Mesenchymal stem cell (in vitro differentiated cells and primary cell): ENCODE data around the gene MRPS7.
"Not testable (repeated sequence)": the region's sequence is repeated elsewhere in the genome, so short reads cannot be mapped to it uniquely, and the experiment has no call there.

Source experiments
- DNase-seq: peaks from one replicate; pipeline ENCODE4 v3.0.0-alpha.2; 2013
- H2AFZ ChIP-seq: one replicate; pipeline ENCODE4 v1.6.1; 2013; ENCODE audit warnings: low read depth, mild to moderate bottlenecking, control low read depth, inconsistent platforms, low read length, moderate library complexity
- H2AK5ac ChIP-seq: 2 replicates; pipeline ENCODE4 v1.6.1; 2013; ENCODE audit warnings: low read length, moderate library complexity, mild to moderate bottlenecking, inconsistent platforms; ENCODE audit not compliant: severe bottlenecking
- H2BK120ac ChIP-seq: one replicate; pipeline ENCODE4 v1.6.1; 2013; ENCODE audit warnings: low read depth, mild to moderate bottlenecking, inconsistent platforms, low read length, moderate library complexity
- H2BK12ac ChIP-seq, 2 experiments: one replicate each; pipeline ENCODE4 v1.6.1; 2013; ENCODE audit warnings: inconsistent platforms in 2 of 2, low read length in 2 of 2, mild to moderate bottlenecking in 2 of 2, moderate library complexity in 2 of 2, control low read depth in 1 of 2
- H2BK15ac ChIP-seq: one replicate; pipeline ENCODE4 v1.6.1; 2013; ENCODE audit warnings: mild to moderate bottlenecking, low read depth, inconsistent platforms; ENCODE audit not compliant: poor library complexity, severe bottlenecking
- H2BK5ac ChIP-seq: 2 replicates; pipeline ENCODE4 v1.6.1; 2013; ENCODE audit warnings: low read depth, mild to moderate bottlenecking, low read length, control low read depth, inconsistent platforms; ENCODE audit not compliant: poor library complexity, severe bottlenecking
- H3K14ac ChIP-seq, 2 experiments: one replicate each; pipeline ENCODE4 v1.6.1; 2013; ENCODE audit warnings: inconsistent platforms in 2 of 2, low read length in 2 of 2, control low read depth in 1 of 2, mild to moderate bottlenecking in 1 of 2, moderate library complexity in 1 of 2
- H3K18ac ChIP-seq, 2 experiments: one replicate each; pipeline ENCODE4 v1.6.1; 2013; ENCODE audit warnings: inconsistent platforms in 2 of 2, low read length in 2 of 2, control low read depth in 1 of 2, low read depth in 1 of 2, mild to moderate bottlenecking in 1 of 2
- H3K23ac ChIP-seq, 2 experiments: one replicate each; pipeline ENCODE4 v1.6.1; 2013; ENCODE audit warnings: inconsistent platforms in 2 of 2, low read length in 2 of 2, mild to moderate bottlenecking in 2 of 2, moderate library complexity in 2 of 2, control low read depth in 1 of 2
- H3K27ac ChIP-seq: 2 replicates; pipeline ENCODE4 v1.5.1; 2013; ENCODE audit warnings: mild to moderate bottlenecking, moderate library complexity, low read length, control low read depth, inconsistent platforms; ENCODE audit not compliant: poor library complexity, severe bottlenecking
- H3K27me3 ChIP-seq, 2 experiments: 2 replicates each; pipeline versions ENCODE4 v1.6.1 to v1.7.0; 2013; ENCODE audit warnings: low read length in 2 of 2, mild to moderate bottlenecking in 2 of 2, moderate library complexity in 2 of 2, control low read depth in 1 of 2, inconsistent platforms in 1 of 2; ENCODE audit not compliant: control insufficient read depth in 1 of 2, insufficient read depth in 1 of 2
- H3K36me3 ChIP-seq, 2 experiments: 2 replicates each; pipeline versions ENCODE4 v1.6.1 to v1.7.0; 2013; ENCODE audit warnings: low read length in 2 of 2, control low read depth in 1 of 2, inconsistent platforms in 1 of 2, low read depth in 1 of 2, mild to moderate bottlenecking in 1 of 2; ENCODE audit not compliant: insufficient read depth in 2 of 2, control insufficient read depth in 1 of 2
- H3K4ac ChIP-seq, 2 experiments: one replicate each; pipeline ENCODE4 v1.6.1; 2013; ENCODE audit warnings: inconsistent platforms in 2 of 2, low read length in 2 of 2, mild to moderate bottlenecking in 2 of 2, moderate library complexity in 2 of 2, control low read depth in 1 of 2, low read depth in 1 of 2
- H3K4me1 ChIP-seq: 2 replicates; pipeline ENCODE4 v1.6.1; 2013; ENCODE audit warnings: low read depth, low read length, control low read depth; ENCODE audit not compliant: control insufficient read depth, insufficient read depth
- H3K4me2 ChIP-seq: 2 replicates; pipeline ENCODE4 v1.6.1; 2013; ENCODE audit warnings: low read length, mild to moderate bottlenecking, inconsistent platforms; ENCODE audit not compliant: poor library complexity, severe bottlenecking
- H3K4me3 ChIP-seq, 2 experiments: 2 replicates each; pipeline versions ENCODE4 v1.5.1 to v1.7.0; 2013; ENCODE audit warnings: low read length in 2 of 2, mild to moderate bottlenecking in 2 of 2, control low read depth in 1 of 2, low read depth in 1 of 2; ENCODE audit not compliant: insufficient read depth in 1 of 2
- H3K79me1 ChIP-seq: replicated peaks from 2 replicates; pipeline ENCODE4 v1.6.1; 2013; ENCODE audit warnings: mild to moderate bottlenecking, control low read depth, low read length, inconsistent platforms; ENCODE audit not compliant: poor library complexity, severe bottlenecking
- H3K9ac ChIP-seq: 2 replicates; pipeline ENCODE4 v1.7.0; 2013; ENCODE audit warnings: mild to moderate bottlenecking, low read length, moderate library complexity
- H3K9me3 ChIP-seq: 2 replicates; pipeline ENCODE4 v1.7.0; 2013; ENCODE audit warnings: mild to moderate bottlenecking, low read length; ENCODE audit not compliant: control insufficient read depth
- H4K8ac ChIP-seq: one replicate; pipeline ENCODE4 v1.6.1; 2013; ENCODE audit warnings: inconsistent platforms, mild to moderate bottlenecking, low read length, moderate library complexity
- H4K91ac ChIP-seq: one replicate; pipeline ENCODE4 v1.6.1; 2013; ENCODE audit warnings: mild to moderate bottlenecking, low read length, inconsistent platforms
- WGBS: methylation state at CpG from one replicate; pipeline ENCODE4 v1.1.7; 2013; ENCODE audit warnings: mixed read lengths; 5-methylcytosine and 5-hydroxymethylcytosine counted together

The MRPS7 gene

DNA sequence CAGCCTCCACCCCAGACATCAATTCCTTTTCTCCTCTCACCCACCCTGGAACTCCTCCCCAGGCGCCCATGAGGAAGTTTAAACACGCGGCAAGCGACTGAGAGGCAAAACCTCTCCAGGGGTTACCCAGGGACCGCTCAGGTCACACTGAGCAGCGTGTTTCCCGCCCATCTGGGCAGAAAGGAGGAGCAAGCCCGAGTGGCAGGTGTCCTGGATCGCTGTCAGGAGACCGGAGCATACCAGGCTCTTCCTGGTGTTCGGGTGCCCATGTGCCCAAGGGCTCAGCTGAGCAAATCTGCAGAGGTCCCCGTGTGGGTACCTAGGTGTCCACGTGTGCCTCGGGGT is 27.1 kb downstream of the MRPS7 start:
- peak overlapping the region; percentile 95 for H3K4me2 ChIP-seq
- no peak overlapping the region for H2BK15ac ChIP-seq
- no peak overlapping the region for H3K14ac ChIP-seq
- H3K23ac ChIP-seq: no peak overlapping the region
- peak overlapping the region; percentile 75 for H2AFZ ChIP-seq
- no peaks in the 10 kb centered on the region for H3K9me3 ChIP-seq
- H2BK12ac ChIP-seq: no peak overlapping the region
- H2BK5ac ChIP-seq: no peak overlapping the region
- H3K79me1 ChIP-seq: peaks cover 3% of the 10 kb centered on the region
- H3K27ac ChIP-seq: no peak overlapping the region
- WGBS: under 1% methylated on average over 14 of the region's 14 CpGs
- H3K4ac ChIP-seq: no peak overlapping the region
- no peak overlapping the region for H4K91ac ChIP-seq
- H3K4me3 ChIP-seq: peak overlapping the region; percentile 79 to 99
- no peak for DNase-seq
- peaks cover 9 to 12% of the 10 kb centered on the region in 2 experiments for H3K36me3 ChIP-seq
- H2AK5ac ChIP-seq: no peak overlapping the region
- peak overlapping the region; percentile 99 for H3K9ac ChIP-seq
- peaks cover 3% of the 10 kb centered on the region for H3K4me1 ChIP-seq
- no peak overlapping the region for H2BK120ac ChIP-seq
- H3K18ac ChIP-seq: no peak overlapping the region
- no peaks in the 10 kb centered on the region for H3K27me3 ChIP-seq
- no peak overlapping the region for H4K8ac ChIP-seq

GRCh38 chr17:75289115-75289831 is 27.6 kb downstream of the MRPS7 start, which contains the start of gene SLC25A19:
TSS of gene SLC25A19 (minus strand) at chr17:75289433. CDS start at chr17:75286764, 2,669 bp downstream.
- peak within 1 kb of the TSS; percentile 95 for H3K4me2 ChIP-seq
- H3K23ac ChIP-seq: no peak within 1 kb of the TSS
- H3K27me3 ChIP-seq: no peaks in the 10 kb centered on the region
- H2BK5ac ChIP-seq: no peak within 1 kb of the TSS
- H2BK120ac ChIP-seq: peak within 1 kb of the TSS; percentile 52
- H3K4ac ChIP-seq: peak within 1 kb of the TSS; percentile 79 to 80
- H3K36me3 ChIP-seq: peaks cover 9 to 12% of the 10 kb centered on the region in 2 experiments
- H3K9ac ChIP-seq: peak within 1 kb of the TSS; percentile 99
- H2AFZ ChIP-seq: peak within 1 kb of the TSS; percentile 75
- peaks cover 3% of the 10 kb centered on the region for H3K4me1 ChIP-seq
- peak within 1 kb of the TSS; percentile 30 for H2BK15ac ChIP-seq
- H3K4me3 ChIP-seq: peak within 1 kb of the TSS; percentile 79 to 99
- no peak within 1 kb of the TSS for H2AK5ac ChIP-seq
- whole genome bisulfite sequencing: 1% methylated on average over 57 of the region's 65 CpGs
- H2BK12ac ChIP-seq: peak within 1 kb of the TSS in 1 of 2 experiments; percentile 32
- H3K79me1 ChIP-seq: peaks cover 3% of the 10 kb centered on the region
- peak within 1 kb of the TSS; percentile 85 to 88 for H3K18ac ChIP-seq
- H3K14ac ChIP-seq: peak within 1 kb of the TSS in 1 of 2 experiments; percentile 78
- peak within 1 kb of the TSS; percentile 68 for H3K27ac ChIP-seq
- peak; percentile 99 for DNase-seq
- H4K91ac ChIP-seq: peak within 1 kb of the TSS; percentile 43
- no peaks in the 10 kb centered on the region for H3K9me3 ChIP-seq
- peak within 1 kb of the TSS; percentile 97 for H4K8ac ChIP-seq

GRCh38 chr17:75289832-75290337 is 28.2 kb downstream of the MRPS7 start:
- Histone ChIP-seq H3K18ac (peak overlapping the region; percentile 85 to 88), H3K14ac (peak overlapping the region in 1 of 2 experiments; percentile 78), H3K4me1 (peaks cover 3% of the 10 kb centered on the region), H2BK5ac (no peak overlapping the region), H3K4ac (peak overlapping the region; percentile 79 to 80), H3K27me3 (no peaks in the 10 kb centered on the region), H2BK120ac (peak overlapping the region; percentile 52), H3K27ac (peak overlapping the region; percentile 68), H4K8ac (peak overlapping the region; percentile 97), H2BK15ac (peak overlapping the region; percentile 30), H3K79me1 (peaks cover 3% of the 10 kb centered on the region), H3K36me3 (peaks cover 9 to 12% of the 10 kb centered on the region in 2 experiments), H3K23ac (no peak overlapping the region), H3K9ac (peak overlapping the region; percentile 99), H2AFZ (no peak overlapping the region), H2BK12ac (peak overlapping the region in 1 of 2 experiments; percentile 32), H3K4me3 (peak overlapping the region; percentile 70 to 99), H2AK5ac (no peak overlapping the region), H3K4me2 (peak overlapping the region; percentile 87), H3K9me3 (no peaks in the 10 kb centered on the region), H4K91ac (peak overlapping the region; percentile 43)
- peak; percentile 72 for DNase-seq
- WGBS: 30% methylated on average over 13 of the region's 26 CpGs

DNA sequence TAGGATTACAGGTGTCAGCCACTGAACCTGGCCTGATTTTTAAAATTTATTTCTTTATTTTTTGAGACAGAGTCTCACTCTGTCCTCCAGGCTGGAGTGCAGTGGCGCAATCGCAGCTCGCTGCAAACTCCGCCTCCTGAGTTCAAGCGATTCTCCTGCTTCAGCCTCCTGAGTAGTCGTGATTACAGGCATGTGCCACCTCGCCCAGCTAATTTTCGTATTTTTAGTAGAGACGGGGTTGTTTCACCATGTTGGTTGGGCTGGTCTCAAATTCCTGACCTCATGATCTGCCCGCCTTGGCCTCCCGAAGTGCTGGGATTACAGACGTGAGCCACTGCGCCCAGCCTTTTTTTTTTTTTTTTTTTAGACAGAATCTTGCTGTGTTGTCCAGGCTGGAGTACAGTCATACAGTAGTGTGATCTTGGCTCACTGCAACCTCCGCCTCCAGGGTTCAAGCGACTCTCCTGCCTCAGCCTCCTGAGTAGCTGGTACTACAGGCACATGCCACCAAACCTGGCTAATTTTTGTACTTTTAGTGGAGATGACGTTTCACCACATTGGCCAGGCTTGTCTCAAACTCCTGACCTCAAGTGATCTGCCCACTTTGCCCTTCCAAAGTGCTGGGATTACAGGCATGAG is 31.2 kb downstream of the MRPS7 start:
- not testable (repeated sequence) for H2BK5ac ChIP-seq, H3K4me2 ChIP-seq, H2BK120ac ChIP-seq, H3K14ac ChIP-seq, H2BK12ac ChIP-seq, H3K4ac ChIP-seq, H3K79me1 ChIP-seq, H4K8ac ChIP-seq, H3K23ac ChIP-seq, H2AFZ ChIP-seq, H2BK15ac ChIP-seq, H3K4me1 ChIP-seq, H4K91ac ChIP-seq, H3K27me3 ChIP-seq, DNase-seq, H2AK5ac ChIP-seq, H3K18ac ChIP-seq, H3K4me3 ChIP-seq, H3K27ac ChIP-seq, H3K9ac ChIP-seq, H3K9me3 ChIP-seq, H3K36me3 ChIP-seq
- WGBS: 74% methylated on average over 16 of the region's 16 CpGs
